ENCODE measurements around the gene MEGF6.

Gene MEGF6

GRCh38 chr1:3522112-3522511 lies 89.2 kb downstream of the MEGF6 start:
- no peaks in the 10 kb centered on the region for H3K9me3 ChIP-seq (ENCODE audit: severe bottlenecking)
- no peak for DNase-seq
- H3K27me3 ChIP-seq (ENCODE audit: insufficient read depth, low read depth, severe bottlenecking), result no peaks in the 10 kb centered on the region
- TF ChIP-seq CTCF (IDR thresholded peaks at IDR 0.05; ENCODE audit: low read depth, low read length), result no peak
- H3K36me3 ChIP-seq, result no peaks in the 10 kb centered on the region; the same call in 1 of the 2 replicates
- H3K27ac ChIP-seq, result peak overlapping the region; percentile 68
- H3K4me3 ChIP-seq (ENCODE audit: low read depth, low read length), result no peak overlapping the region

GRCh38 chr1:3521426-3521825 lies 89.9 kb downstream of the MEGF6 start:
- no peak for TF ChIP-seq CTCF (IDR thresholded peaks at IDR 0.05; ENCODE audit: low read depth, low read length)
- no peaks in the 10 kb centered on the region for H3K27me3 ChIP-seq (ENCODE audit: insufficient read depth, low read depth, severe bottlenecking)
- no peak overlapping the region for H3K4me3 ChIP-seq (ENCODE audit: low read depth, low read length)
- H3K36me3 ChIP-seq, result no peaks in the 10 kb centered on the region; the same call in 1 of the 2 replicates
- H3K27ac ChIP-seq, result peak overlapping the region; percentile 68
- peak; percentile 52 for DNase-seq
- H3K9me3 ChIP-seq (ENCODE audit: severe bottlenecking), result no peaks in the 10 kb centered on the region

- Histone ChIP-seq H3K27ac (peak overlapping the region; percentile 68), H3K27me3 (ENCODE audit: insufficient read depth, low read depth, severe bottlenecking) (no peaks in the 10 kb centered on the region), H3K9me3 (ENCODE audit: severe bottlenecking) (no peaks in the 10 kb centered on the region), H3K36me3 (no peaks in the 10 kb centered on the region; the same call in 1 of the 2 replicates), H3K4me3 (ENCODE audit: low read depth, low read length) (no peak overlapping the region)
- no peak for DNase-seq
- no peak for TF ChIP-seq CTCF (IDR thresholded peaks at IDR 0.05; ENCODE audit: low read depth, low read length)
These were observed 90.6 kb downstream of the MEGF6 start for GRCh38 chr1:3520419-3521378.

- Histone ChIP-seq H3K36me3 (no peaks in the 10 kb centered on the region; the same call in 1 of the 2 replicates), H3K27me3 (ENCODE audit: insufficient read depth, low read depth, severe bottlenecking) (no peaks in the 10 kb centered on the region), H3K27ac (no peak overlapping the region), H3K9me3 (ENCODE audit: severe bottlenecking) (no peaks in the 10 kb centered on the region), H3K4me3 (ENCODE audit: low read depth, low read length) (no peak overlapping the region)
- TF ChIP-seq CTCF (IDR thresholded peaks at IDR 0.05; ENCODE audit: low read depth, low read length), result no peak
- no peak for DNase-seq
These were observed 91.9 kb downstream of the MEGF6 start for GRCh38 chr1:3519301-3519885.

GRCh38 chr1:3518756-3519155 lies 92.6 kb downstream of the MEGF6 start:
- no peak for DNase-seq
- no peaks in the 10 kb centered on the region for H3K27me3 ChIP-seq (ENCODE audit: insufficient read depth, low read depth, severe bottlenecking)
- H3K4me3 ChIP-seq (ENCODE audit: low read depth, low read length), result no peak overlapping the region
- H3K36me3 ChIP-seq, result no peaks in the 10 kb centered on the region; the same call in 1 of the 2 replicates
- H3K9me3 ChIP-seq (ENCODE audit: severe bottlenecking), result no peaks in the 10 kb centered on the region
- H3K27ac ChIP-seq, result no peak overlapping the region
- no peak for TF ChIP-seq CTCF (IDR thresholded peaks at IDR 0.05; ENCODE audit: low read depth, low read length)

Data from WERI-Rb-1 (cell line).